Right lobe of liver (tissue), 4 donors: ENCODE data around the gene NTM.

Source experiments
- CTCF ChIP-seq, 4 donors: fragments of 200-600 bp in 3 of 4; fragments of 450-650 bp in 1 of 4; IDR thresholded peaks; one replicate each; pipeline versions ENCODE4 v1.5.1 to v1.8.0; 2016 to 2022; ENCODE audit warnings: antibody characterized with exemption in 4 of 4, mild to moderate bottlenecking in 2 of 4
- POLR2A ChIP-seq: fragments of 450-650 bp; IDR thresholded peaks from one replicate; pipeline ENCODE4 v1.6.1; 2017; ENCODE audit warnings: antibody characterized with exemption, mild to moderate bottlenecking
- donor health status: DM: no; HTN: no; CAD: no.
- donor health status: DM: no; HTN: no; CAD: no.
- donor health status: DM: no; HTN: yes; CAD: no.

GRCh38 chr11:132122735-132123134, 752.3 kb downstream of the NTM start:
- TF ChIP-seq POLR2A = no peak
- no peak for TF ChIP-seq CTCF (IDR thresholded peaks at IDR 0.05)
